DMS53 treated with DMSO at 0.1 percent for 48 hours (cell line): Measurements from ENCODE around the gene CDK4.
A peak's percentile ranks its signal among the peaks of the same experiment; 100 is the strongest.

Source experiments
- DNase-seq: peaks from one replicate; lab custom pipeline; 2025; ENCODE audit not compliant: unreplicated experiment; lab: John Stamatoyannopoulos, UW

The CDK4 gene

DNA sequence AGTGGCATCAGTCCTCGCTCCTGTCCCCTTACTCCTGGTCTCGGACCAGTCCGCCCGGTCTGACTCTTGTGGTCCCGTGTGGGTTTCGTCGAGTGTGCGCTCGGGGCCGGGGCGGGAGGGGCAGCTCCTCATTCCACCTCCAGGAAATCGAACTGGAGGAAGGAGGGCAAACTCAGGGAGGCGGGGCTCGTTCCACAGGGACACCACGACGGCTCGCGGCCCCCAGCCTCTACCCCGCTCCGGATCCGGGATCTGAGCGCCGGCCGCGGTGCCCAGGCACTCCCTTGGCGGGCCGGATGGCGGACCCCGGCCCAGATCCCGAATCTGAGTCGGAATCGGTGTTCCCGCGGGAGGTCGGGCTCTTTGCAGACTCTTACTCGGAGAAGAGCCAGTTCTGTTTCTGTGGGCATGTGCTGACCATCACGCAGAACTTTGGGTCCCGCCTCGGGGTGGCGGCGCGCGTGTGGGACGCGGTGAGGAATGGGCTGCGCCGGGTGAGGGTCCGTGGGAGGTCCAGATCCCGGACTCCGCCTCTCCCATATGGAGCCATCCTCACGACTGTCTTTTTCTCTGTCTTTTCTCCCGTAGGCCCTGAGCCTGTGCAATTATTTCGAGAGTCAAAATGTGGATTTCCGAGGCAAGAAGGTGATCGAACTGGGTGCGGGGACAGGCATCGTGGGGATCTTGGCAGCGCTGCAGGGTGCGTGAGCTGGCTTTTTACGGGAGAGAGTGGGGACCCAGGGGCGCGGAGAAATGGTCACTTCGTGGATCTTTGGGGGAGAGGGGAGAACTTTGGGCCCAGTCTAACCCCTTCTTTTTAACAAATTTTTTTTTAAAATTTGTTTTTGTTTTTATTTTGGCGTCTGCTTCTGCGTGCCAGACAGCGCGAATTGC is 20.6 kb upstream of the CDK4 start, which contains the start of gene EEF1AKMT3:
Gene EEF1AKMT3, plus strand, starts transcription at position 186 of the 894 bp plus-strand sequence. Its CDS starts 111 bp downstream, at position 297.
- peak; percentile 19 for DNase-seq

DNA sequence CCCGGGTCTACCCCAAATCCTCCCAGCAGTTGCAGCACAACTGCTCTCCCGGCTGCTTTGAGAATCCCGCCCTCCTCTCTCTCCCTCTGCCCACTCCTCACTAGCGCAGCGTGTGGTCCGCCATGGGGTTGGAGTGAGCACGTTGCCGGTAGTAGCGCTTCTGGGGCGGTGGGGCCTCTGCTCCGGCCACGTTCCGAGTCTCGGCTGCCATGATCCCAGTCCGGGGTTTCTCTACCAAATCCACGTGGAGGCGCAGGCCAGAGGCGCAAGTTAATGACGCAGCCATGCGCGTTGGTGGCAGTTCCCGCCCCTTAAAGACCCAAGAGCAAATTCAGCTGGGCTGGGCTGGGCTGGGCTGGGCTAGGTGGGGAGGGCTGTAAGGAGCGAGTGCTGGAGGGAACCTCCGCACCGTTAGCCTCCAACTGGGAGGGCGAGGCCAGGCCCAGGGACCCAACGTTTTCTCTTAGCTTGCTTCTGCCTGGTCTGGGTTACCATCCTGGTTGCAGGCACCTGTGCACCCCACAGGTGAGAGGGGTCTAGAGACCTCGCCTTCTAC is 19.8 kb upstream of the CDK4 start, which contains the start of gene METTL1:
Gene METTL1, minus strand, starts transcription at position 233 of the 556 bp plus-strand sequence. Its CDS starts 22 bp downstream, at position 211.
- peak; percentile 96 for DNase-seq

DNA sequence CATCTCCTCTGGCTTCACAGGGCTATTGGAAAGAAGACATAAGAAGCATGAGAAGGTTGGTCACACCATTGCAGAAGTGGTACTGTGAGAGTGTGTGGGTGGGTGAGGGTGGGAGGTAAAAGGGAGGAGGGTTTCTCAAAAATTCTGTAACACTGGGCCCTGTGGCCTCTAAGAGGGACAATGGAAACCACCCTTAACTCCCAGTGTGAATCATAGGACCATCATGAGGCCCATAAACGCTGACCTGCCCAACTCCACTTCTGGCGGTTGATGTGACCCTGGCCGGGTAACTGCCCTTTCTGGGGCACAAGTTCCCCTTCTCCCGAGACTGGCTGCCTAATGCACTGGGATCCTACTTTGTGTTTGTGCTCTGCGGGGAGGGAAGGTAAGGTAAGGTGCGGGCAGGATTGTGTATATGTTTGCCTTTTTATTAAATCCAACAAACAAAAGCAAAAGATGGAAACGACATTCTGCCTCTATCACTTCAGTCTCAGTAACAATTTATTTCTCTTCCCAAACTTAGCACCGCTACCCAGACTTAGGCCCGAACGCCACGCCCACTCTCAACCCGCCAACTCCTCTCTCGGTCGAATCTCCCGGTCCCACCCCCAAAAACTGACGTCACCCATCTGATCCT is 19.2 kb upstream of the CDK4 start:
- peak; percentile 82 for DNase-seq

DNA sequence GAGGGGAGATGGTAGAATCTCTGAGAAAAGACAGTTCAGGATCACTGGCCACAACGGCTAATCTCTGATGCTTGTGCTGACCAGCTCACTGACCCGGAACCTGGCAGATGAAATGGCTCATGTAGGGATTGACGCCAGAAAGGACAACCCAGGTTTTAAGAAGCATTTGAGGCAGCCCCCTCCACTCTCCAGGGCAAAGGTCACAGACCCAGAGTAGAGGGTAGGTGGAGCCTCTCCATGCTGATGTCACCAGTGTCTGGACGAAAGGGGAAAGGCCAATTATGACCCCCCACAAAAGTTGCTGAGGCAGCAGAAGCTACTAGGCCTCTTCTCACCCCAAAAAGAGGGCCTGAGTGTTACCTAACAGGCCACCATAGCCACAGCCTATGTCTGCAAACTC is 18.6 kb upstream of the CDK4 start:
- DNase-seq, result no peak

DNA sequence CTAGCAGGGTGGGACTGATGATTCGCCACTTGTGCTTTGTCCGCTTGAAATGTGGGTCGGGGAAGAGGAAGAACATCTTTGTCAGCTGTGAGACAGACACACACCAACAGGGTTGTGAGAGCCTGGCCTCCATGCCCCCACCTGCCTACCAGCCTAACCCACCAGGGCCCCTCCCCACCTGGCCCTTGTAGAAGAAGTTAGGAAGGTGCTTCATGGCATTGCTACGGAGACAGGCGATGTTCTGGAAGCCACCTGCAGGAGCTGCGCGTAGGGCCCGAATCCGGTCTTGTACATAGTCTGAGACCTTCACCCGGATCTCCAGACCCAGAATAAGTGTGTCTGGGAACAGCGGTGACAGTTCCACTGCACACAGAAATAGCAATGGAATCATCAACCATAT is 17.5 kb upstream of the CDK4 start:
- DNase-seq, result no peak

DNA sequence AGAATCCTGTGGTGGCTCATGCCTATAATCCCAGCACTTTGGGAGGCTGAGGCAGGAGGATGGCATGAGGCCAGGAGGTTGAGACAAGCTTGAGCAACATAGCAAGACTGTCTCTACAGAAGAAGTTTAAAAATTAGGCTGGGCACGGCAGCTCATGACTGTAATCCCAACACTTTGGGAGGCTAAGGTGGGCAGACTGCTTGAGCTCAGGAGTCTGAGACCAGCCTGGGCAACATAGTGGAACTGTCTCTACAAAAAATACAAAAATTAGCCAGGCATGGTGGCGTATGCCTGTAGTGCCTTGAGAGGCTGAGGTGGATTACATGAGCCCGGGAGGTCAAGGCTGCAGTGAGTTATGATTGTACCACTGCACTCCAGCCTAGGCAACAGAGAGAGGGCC is 15.8 kb upstream of the CDK4 start:
- DNase-seq, result no peak

DNA sequence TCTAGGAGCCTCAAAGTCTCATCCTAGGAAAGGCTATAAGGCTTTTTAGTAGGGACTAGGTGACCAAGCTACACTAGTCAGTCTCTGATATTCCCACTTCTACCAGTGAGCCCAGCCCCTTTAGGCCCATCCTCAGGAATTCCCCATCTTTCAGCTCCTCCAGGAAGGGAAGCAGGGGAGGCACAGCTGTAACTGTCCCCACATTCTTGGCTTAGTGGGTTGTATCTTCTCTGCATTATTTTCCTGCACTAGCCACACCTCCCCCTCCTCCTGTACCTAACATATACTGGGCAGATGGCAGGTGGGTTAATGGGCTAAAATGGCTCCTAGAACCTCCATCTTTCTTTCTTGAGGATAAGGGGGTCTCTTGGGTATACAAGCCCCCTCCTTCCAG is 15.2 kb upstream of the CDK4 start:
- DNase-seq, result no peak

DNA sequence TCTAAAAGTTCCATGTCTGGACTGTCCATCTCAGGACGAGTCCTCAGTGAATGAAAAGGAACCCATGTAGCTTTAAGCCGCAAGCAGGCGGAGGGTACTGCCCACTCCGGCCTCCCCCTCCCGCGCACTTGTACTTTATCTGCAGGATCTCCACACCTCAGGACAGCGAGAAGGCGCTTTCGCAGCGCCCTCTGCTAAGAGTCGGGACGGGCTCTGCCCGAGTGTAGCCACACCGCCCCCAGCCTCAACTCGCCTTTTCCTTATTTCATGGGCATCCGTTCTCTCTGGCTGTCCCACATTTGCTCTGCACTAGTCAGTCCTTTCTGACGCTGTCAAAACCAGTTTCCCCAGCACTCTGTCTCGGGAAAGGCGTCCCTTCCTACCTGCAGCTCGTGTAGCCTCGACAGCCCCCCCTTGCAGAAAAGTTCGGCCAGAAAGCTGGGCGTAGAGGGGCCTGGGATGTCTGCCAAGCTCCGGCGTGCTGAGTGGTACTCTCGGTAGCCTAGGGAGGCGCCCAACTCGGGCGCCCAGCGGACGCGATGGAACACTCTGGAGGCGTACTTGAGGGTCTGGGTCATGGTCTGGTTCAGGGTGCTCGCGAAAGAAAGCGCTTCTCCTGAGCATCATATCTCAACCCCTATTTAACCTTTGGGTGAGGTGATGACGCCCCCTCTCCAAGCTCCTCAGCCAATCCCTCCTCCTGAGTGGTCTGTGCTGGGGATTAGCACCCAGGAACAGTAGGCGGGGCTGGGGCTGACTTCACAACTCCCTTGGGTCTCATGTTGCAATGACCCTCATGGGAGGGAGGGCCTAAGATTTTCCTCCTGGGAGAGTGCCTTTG is 14.6 kb upstream of the CDK4 start, which contains the start of gene CYP27B1:
Gene CYP27B1, minus strand, starts transcription at position 615 of the 841 bp plus-strand sequence. Its CDS starts 37 bp downstream, at position 578.
- DNase-seq, result peak; percentile 12

DNA sequence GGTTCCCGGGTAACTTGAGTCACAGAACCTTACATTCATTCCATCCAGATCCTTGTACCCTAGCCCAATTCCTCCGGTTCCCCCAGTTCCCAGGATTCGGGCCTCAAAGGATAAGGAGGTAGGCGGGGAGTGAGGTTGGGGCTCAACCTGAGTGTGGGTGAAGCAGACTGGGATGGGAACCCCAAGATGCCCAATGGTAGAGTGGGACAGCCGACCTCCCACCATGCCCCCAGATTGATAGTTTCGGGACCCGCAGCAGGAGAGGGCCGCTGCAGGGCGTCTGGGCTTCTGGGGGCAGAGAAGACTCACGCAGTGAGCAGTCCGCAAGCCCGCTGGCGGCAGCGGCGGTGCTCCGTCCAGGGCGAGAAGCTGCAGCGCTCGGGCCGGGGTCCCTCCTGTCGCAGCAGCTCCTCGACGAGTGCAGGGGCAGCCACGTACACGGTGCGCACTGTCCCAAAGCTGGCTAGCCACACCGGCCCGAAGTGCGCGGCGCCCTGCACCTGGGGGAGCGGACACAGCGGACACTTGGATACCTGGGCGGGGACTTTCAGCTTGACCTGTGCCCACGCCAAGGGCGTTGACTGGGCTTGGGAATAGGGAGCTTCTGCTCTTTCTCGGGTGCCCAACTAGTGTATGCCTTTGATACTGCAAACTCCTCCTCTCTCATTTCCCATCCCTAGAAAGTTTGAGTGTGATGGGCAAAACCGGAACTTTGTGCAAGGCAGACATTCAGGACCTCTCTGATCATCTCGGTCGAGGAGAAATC is 13.8 kb upstream of the CDK4 start:
- DNase-seq, result peak; percentile 17

DNA sequence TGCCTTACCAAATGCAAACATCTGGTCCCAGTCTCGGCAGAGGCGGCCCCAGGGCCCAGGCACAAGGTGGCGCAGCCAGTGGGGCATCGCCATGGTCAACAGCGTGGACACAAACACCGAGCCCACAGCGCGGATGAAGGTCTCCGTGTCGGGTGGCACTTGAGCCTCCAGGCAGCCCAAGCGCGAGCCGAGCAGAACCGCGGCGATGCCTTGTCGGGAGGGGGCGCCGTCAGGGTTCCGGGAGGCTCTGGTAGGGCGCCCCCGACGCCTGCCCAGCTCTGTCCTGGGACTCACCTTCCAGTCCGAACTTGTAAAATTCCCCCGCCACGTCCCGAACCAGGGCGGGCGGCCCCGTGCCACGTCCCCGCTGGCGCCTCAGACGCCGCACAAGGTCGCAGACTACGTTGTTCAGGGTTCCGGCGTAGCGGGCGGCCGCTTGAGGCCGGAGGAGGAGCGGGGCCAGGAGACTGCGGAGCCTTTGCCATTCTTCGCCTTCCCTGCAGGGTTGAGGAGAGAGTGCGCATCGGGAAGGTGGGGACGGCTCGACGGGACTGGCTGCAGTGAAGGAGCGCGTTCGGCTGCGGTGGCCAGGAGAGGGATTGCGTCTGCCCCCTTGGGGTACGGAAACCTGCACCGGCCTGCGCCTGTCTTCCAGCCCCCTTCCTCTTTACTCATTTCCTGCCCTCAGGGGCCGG is 13.0 kb upstream of the CDK4 start:
- DNase-seq, result peak; percentile 46

DNA sequence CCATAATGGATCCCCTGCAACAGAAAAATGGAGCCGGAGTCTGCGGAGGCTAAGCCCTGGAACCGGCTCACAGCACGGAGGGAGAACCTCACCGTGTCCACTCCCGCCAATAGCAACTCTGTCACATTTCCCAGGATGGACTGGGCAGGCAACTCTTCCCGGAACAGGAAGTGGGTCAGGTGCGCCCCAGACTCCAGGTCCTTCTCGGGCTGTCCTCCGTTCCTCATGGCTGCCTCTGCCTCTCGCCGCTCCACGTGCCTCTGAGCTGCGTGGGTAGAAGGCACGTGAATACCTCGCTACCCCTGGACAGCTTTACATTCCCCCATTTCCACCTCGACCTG is 12.5 kb upstream of the CDK4 start:
- DNase-seq, result peak; percentile 67

DNA sequence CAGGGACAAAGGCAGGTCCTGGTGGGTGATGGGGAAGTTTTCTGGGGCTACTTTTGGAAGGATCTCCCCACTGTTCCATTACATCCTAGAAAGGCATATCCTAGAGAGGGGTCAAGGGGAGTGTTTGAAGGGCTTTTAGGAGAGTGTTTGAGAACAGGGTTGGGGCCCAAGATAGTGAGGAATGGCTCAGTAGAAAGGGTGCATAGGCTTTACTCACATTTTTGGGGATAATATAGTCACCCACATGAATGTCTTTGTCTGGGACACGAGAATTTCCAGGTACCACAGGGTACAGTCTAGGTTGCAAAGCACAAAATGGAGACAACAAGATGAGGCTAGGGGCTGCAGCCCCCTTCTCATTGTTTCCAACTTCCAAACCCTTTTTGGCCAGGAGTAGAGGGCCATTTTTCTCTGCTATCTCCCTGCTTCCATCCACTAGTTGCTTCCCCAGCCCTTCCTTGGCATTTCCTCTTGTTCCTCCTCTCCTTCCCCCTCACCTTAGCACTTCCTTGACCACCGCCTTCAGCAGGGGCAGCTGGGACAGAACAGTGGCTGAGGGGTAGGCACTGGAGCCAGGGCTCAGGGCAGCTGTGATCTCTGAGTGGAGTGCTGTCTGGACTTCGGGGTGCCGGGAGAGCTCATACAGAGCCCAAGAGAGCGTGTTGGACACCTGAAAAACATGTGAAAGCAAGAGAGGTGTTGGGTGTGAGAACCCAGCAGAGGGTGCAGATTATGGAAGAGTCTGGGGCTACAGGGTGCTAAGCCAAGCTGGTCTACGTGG is 12.0 kb upstream of the CDK4 start:
- no peak for DNase-seq

DNA sequence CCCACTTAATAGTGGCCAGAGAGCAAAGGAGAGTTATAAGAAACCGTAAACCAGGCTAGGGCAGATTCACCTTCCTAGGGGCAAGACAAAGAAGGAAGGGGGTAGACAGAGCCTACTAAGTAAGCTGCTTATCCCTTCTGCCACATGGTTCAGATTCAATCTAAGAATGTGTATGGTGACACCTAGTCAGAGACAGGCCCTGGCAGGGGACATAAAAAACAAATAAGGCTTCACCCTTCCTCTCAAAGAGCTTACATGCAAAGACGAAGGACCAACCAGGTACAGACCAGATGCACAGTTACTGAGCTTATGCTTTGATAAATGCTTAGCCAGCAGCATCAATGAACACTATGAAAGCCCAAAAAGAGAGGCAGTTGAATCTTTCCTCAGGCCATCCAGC is 10.4 kb upstream of the CDK4 start:
- DNase-seq, result no peak

DNA sequence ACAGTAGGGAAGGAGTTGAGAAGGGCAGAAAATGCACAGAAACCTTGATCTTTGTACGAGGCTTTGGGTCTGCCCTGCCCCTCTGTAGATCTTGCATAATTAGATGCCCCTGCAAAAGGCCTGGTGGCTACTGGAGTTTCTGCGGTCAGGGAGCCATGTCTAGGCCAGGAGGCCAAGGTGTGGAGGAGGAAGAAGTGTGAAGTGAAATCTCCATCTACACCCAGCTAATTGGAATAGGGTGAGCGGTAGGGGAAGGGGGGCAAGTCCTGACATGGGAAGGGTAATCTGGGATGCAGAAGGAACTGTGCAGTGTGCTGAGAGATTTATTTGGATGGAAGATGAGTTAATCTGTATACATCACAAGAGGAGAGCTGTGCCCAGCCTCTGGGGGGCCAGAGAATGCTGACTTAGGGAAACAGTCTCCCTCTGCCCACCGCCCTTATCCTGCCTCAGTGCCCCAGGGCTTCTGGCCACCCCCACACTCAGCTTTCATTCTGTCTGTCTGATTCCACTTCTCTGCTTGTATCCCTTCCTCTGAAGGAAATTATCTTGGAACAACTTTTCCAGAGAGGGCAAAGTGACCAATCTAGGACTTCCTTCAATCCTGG is 9.4 kb upstream of the CDK4 start:
- DNase-seq, result no peak

DNA sequence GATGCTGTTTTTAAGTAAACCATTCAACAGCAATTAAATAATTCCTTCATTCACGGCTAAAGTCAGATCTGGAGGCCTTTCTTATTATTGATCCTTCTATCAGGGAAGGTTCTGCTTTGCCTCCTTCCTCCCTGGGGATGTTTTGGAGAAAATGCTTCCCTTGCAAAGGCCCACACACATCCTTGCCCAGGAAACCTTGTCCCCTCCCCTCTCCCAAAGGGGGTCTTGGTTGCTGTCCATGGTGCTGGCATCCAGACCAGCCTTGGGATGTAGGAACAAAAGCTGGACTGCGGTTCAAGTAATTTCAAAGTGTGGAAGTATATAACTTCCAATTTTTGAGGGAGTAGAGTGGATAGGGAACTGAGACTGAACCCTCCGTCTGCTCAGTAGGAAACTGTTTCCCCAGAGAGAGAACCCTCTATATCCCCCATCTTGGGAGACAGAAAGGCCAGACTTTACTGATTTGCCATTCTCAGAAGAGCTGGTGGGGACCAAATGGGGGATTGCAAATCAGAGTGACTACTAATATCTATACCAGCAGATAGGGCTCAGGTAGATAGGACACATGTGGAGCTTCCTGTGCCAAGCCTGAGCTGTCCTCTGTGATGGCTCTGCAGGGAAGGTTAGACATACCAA is 8.4 kb upstream of the CDK4 start:
- no peak for DNase-seq

DNA sequence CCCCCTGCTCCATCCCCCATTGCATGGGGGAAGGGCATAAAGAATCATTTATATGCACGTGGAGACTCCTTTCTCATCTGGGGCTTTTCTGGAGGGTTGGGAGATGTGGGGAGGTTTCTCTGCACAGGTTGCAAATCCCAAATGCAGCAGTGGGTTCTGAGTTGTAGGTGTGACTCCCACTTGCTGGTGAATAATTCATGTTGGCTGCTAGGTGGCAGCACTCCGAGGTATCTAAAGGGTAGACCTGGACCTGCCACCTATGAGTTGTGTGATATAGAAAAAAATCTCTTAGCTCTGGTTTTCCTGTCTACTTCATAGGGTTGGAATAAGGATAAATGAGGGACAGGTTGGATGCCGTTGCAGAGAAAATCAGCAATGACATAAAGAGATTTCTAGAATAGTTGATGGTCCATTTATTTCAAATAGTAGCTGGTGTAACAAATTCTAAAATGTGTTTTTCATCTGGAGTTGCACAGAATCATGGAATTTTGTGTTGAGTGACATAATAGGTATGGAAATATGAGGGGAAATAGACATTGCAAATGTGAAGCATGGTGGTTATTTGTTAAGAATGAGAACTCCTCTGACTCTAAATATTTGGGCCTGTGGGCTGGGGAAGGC is 7.4 kb upstream of the CDK4 start:
- peak; percentile 57 for DNase-seq

DNA sequence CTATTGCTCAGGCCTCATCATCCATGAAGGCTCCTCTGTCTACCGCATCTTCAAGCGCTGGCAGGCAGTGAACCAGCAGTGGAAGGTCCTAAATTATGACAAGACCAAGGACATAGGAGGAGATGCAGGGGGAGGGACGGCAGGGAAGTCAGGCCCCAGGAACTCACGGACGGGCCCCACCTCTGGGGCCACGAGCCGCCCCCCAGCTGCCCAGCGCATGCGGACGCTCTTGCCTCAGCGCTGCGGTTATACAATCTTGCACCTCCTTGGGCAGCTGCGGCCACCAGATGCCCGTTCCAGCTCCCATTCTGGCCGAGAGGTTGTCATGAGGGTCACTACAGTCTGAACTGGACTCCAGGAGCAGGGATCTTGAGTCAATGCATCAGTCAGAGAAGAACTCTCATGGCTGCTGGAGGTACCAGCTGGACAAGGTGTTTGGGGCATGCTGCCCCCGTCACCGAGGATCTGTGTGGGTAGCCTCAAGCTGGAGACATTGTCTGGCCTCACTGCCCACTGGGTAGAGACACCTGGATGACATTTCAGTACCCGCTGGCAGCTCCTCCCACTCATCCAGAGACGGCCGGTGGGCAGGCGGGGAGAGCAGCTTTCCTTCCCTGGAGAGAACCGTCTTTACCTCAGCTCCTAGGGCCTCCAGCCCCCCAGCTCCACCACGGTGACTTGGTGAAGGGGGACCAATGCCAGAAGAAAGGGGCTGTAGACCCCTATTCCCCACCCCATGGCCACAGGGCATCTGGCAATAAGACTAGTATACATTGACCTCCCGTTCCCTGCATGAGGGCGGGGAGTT is 6.6 kb upstream of the CDK4 start:
- DNase-seq, result no peak
